Thoracic aorta (tissue), 2 donors: ENCODE data around the gene CLDND2. TPM values are rescaled to one million over a fixed set of nuclear protein-coding genes. Genes with fewer than 3 reads are reported as not detected.

Experiments used
- ATAC-seq: fragments of 150-250 bp; one replicate; pipeline ENCODE4 v1.8.0; 2017; ENCODE audit warnings: low read depth; ENCODE audit not compliant: insufficient number of reproducible peaks, low FRiP score
- DNase-seq: peaks from one replicate; pipeline ENCODE4 v3.0.0-alpha.2; 2020; ENCODE audit warnings: low spot score
- H3K27ac ChIP-seq, 2 donors: fragments of 200-600 bp; sonication (generic); 1 replicate in 1 of 2; 2 replicates in 1 of 2; pipeline ENCODE4 v1.5.1; 2016; ENCODE audit warnings: mild to moderate bottlenecking in 2 of 2, moderate library complexity in 2 of 2
- H3K27me3 ChIP-seq: fragments of 200-600 bp; sonication (generic); replicated peaks from 2 replicates; pipeline ENCODE4 v1.6.0; 2016; ENCODE audit warnings: mild to moderate bottlenecking; ENCODE audit not compliant: insufficient read depth
- H3K36me3 ChIP-seq: fragments of 200-600 bp; sonication (generic); one replicate; pipeline ENCODE4 v1.5.1; 2016
- H3K4me1 ChIP-seq, 2 donors: fragments of 200-600 bp; sonication (generic); 1 replicate in 1 of 2; 2 replicates in 1 of 2; pipeline versions ENCODE4 v1.5.1 to v1.6.0; 2016; ENCODE audit warnings: low read depth in 2 of 2, mild to moderate bottlenecking in 1 of 2; ENCODE audit not compliant: control insufficient read depth in 1 of 2
- H3K4me3 ChIP-seq: fragments of 200-600 bp; sonication (generic); 2 replicates; pipeline ENCODE4 v1.5.1; 2016; ENCODE audit warnings: mild to moderate bottlenecking
- H3K9me3 ChIP-seq: fragments of 200-600 bp; sonication (generic); 2 replicates; pipeline ENCODE4 v1.5.1; 2016
- CTCF ChIP-seq: fragments of 200-600 bp; sonication (generic); IDR thresholded peaks from one replicate; pipeline ENCODE4 v1.5.1; 2019; ENCODE audit warnings: antibody characterized with exemption
- total RNA-seq, 2 donors: library from RNA; depleted of rRNA; stranded (reverse); fragments of >200 nt; gene quantifications; one replicate each; pipeline versions ENCODE4 v1.1.0 to v1.2.3, GENCODE V29; 2016

The CLDND2 gene
- total RNA-seq, 2 donors from 2014 or later: not detected

- ATAC-seq: no peak
- no peak for TF ChIP-seq CTCF
- DNase-seq: no peak
- H3K4me3 ChIP-seq: no peak overlapping the region
- H3K9me3 ChIP-seq: no peaks in the 10 kb centered on the region
- no peaks in the 10 kb centered on the region for H3K36me3 ChIP-seq
- H3K4me1 ChIP-seq: no peaks in the 10 kb centered on the region
- no peaks in the 10 kb centered on the region for H3K27me3 ChIP-seq
- no peak overlapping the region for H3K27ac ChIP-seq
These were observed 11.6 kb upstream of the CLDND2 start for GRCh38 chr19:51380379-51380778.

- Histone ChIP-seq H3K27me3 (no peaks in the 10 kb centered on the region), H3K4me1 (no peaks in the 10 kb centered on the region), H3K36me3 (no peaks in the 10 kb centered on the region), H3K9me3 (no peaks in the 10 kb centered on the region), H3K4me3 (no peak overlapping the region), H3K27ac (no peak overlapping the region)
- DNase-seq: no peak
- no peak for TF ChIP-seq CTCF
- no peak for ATAC-seq
These were observed 8.6 kb upstream of the CLDND2 start for GRCh38 chr19:51377422-51377821.

GRCh38 chr19:51375504-51376221 is 6.9 kb upstream of the CLDND2 start:
- H3K4me3 ChIP-seq: no peak overlapping the region
- H3K27me3 ChIP-seq: no peaks in the 10 kb centered on the region
- H3K36me3 ChIP-seq: no peaks in the 10 kb centered on the region
- TF ChIP-seq CTCF: no peak
- H3K27ac ChIP-seq: no peak overlapping the region
- no peaks in the 10 kb centered on the region for H3K4me1 ChIP-seq
- no peak for ATAC-seq
- H3K9me3 ChIP-seq: no peaks in the 10 kb centered on the region
- no peak for DNase-seq

GRCh38 chr19:51372649-51373504 is 4.1 kb upstream of the CLDND2 start, which contains the start of gene NKG7:
TSS of gene NKG7 (minus strand) at chr19:51372654. CDS start at chr19:51372535, 119 bp downstream.
- ATAC-seq (no peak), DNase-seq (no peak)
- Histone ChIP-seq H3K27me3 (no peaks in the 10 kb centered on the region), H3K4me1 (peaks cover 0 to 6% of the 10 kb centered on the region in 2 donors), H3K9me3 (no peaks in the 10 kb centered on the region), H3K27ac (no peak within 1 kb of the TSS), H3K4me3 (no peak within 1 kb of the TSS), H3K36me3 (no peaks in the 10 kb centered on the region)
- no peak for TF ChIP-seq CTCF

GRCh38 chr19:51372021-51372648 is 3.3 kb upstream of the CLDND2 start:
- no peak for TF ChIP-seq CTCF
- H3K9me3 ChIP-seq: no peaks in the 10 kb centered on the region
- no peak overlapping the region for H3K4me3 ChIP-seq
- ATAC-seq (no peak), DNase-seq (no peak)
- H3K36me3 ChIP-seq: no peaks in the 10 kb centered on the region
- peaks cover 0 to 6% of the 10 kb centered on the region in 2 donors for H3K4me1 ChIP-seq
- no peak overlapping the region for H3K27ac ChIP-seq
- no peaks in the 10 kb centered on the region for H3K27me3 ChIP-seq
